Activated effector memory CD4-positive, alpha-beta T cell treated with Interleukin-2 at 50 U/mL for 16 hours (primary cell): ENCODE measurements around the gene ARAF.
"Not testable (repeated sequence)": the region's sequence is repeated elsewhere in the genome, so short reads cannot be mapped to it uniquely, and the experiment has no call there.

Source experiments
- DNase-seq: peaks from one replicate; pipeline ENCODE4 v3.0.0-alpha.2; 2020

ARAF gene

DNA sequence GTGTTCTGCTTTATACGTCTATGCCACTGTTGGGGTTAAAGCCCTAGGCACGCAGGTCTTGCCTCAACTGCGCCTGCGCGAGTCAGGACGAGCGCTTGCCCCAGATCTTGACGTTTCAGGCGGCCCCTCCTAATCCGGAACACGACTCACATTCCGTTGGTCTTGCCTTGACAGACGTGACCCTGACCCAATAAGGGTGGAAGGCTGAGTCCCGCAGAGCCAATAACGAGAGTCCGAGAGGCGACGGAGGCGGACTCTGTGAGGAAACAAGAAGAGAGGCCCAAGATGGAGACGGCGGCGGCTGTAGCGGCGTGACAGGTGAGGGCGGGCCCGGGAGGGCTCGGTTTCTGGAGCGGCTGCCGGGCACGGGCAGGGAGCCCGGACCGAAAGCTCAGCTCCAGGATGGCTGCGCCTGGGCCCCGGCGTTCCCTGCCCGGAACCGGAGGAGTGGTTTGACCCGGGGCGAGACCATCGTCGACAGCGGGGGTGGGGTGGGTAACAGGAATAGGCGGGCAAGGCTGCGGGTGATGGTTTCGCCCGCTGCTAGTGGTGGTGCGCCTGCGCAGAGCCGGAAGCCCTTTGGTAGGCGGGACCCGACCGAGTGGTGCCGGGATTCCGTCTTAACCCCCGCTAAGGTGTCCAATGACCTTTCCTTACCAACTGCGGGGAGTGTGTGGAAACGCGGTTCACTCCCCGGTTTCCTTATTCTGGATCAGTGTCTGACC, at the start of gene ARAF:
TSS of gene ARAF (plus strand) at position 272 of the 725 bp plus-strand sequence. CDS start 1,763 bp downstream, outside the sequence.
- DNase-seq: peak; percentile 91

DNA sequence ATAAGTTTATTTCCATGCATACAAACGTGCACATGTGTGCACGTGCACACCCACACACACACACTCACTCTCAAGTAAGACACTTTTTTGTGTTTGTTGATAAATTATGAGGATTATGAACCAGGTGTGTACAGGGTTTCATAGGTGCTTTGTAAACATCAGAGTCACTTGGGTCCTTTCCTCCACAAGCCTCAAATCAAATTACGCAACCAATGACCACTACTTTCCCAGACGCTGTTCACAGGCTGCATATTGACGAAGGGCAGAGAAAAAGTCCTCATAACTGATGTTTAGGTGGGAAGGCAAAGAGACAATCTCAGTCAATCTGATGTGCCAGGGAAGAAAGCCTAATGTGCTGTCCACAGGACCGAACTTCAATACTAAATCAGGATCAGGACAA, 48.6 kb upstream of the ARAF start:
- not testable (repeated sequence) for DNase-seq

DNA sequence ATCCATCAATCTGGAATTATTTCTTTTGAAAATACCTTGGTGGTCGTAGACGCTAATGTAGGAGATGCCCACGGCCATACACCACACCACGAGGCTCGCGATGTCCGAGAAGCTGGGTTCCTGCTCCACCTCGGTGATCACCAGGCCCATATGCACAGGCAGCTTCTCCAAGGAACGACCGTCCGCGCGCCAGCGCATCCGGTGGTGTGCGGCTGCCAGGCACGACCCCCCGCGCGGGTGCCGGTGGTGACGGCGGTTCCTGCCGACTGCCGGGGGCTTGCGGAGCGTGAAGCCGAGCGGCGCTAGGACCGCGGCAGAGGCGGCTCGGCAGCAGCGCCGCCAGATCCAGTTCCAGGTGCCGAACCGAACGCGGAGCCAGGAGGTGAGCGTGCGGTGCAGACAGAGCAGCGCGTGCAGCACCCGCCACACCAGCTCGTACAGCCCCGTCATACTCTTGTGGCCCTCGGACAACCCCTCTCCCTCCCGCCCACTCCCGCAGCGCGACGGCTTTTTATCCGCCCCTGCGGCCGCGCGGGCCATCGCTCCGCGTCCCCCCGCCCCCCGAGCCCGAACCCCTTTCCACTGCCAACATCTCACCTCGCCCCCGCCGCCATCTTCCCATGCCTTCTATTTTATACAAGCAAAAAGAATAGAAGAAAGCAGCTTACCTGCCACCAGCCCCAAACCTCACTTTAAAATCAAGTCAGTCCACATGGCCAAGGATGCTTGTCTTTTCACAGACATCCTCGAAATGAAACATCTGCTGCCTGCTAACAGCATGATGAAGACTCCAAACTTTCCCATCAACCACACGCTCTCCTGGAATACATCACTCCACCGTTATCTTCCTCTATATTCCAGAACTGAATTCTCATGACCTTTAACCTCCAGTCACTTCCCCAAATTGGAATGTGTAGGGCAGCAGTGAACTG, 47.7 kb upstream of the ARAF start:
- DNase-seq: not testable (repeated sequence)

DNA sequence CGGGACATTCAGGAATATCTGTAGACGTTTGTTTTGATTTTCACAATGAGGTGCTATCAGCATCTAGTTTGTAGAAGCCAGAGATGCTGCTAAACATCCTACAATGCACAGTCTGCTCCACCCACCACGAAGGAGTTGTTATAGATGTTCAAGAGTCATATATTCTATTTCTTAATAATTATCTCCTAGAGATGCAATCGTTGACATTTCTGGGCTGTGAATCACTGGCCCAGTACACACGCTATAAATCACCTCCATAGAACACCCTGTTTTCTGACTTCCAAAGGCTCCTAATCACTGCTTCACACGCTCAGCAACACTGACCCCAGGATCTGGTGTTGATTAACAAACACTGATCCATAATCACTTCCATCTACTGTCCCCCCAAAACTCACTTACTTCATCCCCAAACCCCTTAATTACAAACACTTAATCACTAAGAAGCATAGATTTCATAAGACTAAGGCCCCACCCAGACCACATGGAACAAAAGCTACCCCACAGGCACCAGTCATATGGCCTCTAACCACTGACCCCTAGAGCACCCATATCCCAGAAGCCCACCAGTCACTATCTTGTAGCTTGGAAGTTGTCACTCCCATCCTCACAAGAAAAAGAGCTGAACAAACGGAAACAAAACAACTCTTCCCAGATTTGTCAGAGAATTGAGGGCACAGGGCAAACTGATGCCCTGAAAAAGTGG, 46.3 kb upstream of the ARAF start:
- no peak for DNase-seq

DNA sequence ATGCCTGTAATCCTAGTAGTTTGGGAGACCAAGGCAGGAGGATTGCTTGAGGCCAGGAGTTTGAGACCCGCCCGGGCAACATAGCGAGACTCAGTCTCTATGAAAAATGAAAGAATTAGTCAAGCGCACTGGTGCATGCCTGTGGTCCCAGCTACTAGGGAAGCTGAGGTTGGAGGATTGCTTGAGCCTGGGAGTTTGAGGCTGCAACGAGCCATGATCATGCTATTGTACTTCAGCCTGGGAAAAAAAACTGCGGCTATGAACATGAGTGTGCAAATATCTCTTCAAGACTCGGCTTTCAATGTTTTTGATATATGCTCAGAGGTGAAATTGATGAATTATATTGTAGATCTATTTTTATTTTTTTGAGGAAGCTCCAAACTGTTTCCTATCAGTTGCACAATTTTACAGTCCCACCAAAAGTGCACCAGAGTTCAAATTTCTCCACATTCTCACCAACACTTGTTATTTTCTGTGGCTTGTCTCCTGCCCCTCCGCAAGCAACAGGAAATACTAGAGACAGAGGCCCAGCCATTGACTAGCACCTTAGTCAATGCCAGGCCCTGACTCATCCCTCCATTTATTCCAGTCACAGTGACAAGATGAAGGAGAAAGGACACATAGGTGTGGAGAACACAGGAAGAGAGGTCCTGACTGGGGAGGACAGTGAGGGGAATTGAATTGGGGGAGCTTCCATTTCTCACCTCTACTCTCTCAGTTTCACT, 44.9 kb upstream of the ARAF start:
- no peak for DNase-seq

DNA sequence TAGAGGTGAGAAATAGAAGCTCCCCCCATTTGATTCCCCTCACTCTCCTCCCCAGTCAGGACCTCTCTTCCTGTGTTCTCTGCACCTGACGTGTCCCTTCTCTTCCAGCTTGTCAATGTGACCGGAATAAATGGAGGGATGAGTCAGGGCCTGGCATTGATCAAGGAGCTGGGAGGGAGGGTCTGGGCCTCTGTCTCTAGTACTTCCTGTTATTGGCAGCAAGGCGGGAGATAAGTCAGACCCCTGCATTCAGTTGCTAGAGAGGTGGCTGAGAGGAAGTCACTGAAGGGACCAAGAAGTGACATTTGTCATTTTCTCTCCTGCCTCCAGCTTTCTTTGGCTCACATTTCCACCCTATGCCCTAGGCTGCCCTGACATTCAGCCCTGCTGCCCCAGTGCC, 42.9 kb upstream of the ARAF start:
- no peak for DNase-seq

DNA sequence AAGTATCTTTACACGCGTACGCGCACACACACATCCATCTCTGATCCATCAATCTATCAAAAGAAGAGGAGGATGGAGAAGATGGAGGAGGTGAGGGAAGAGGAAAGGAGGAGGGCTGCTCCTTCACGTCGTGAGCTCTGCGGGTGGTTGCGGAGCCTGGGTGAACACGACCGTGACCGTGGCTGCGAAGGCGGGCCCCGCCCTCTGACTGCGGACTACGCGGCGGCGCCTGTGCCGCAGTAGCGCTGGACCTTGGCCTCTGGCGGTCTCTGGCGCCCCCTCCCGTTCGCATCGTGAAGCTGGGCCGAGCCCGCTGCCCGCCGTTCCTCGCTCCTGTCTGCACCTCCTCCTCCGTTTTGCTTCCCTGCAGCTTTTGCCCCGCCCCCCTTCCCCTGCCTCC, 37.7 kb upstream of the ARAF start:
- peak; percentile 62 for DNase-seq

DNA sequence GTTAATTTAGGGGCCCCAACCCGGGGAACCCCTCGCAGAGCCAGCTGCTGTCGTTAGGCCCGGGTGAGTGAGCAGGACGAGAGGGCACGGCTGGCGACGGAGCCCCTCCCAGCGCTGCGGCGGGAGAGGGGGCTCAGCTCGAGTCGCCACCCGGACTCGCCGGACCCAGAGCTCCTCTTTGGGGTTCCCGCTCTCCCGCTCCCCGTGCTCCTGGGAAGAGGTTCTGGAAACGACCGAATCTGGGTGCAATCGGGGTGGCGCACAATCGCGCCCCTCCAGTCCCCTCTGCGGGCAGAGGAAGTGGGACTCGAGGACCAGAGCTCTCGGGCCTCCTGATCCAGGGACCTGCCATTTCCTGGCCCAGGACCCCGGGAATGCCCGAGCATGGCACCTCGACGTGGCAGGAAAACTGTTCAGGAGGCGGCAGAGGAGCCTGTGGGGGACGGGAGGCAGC, 37.3 kb upstream of the ARAF start:
- no peak for DNase-seq

DNA sequence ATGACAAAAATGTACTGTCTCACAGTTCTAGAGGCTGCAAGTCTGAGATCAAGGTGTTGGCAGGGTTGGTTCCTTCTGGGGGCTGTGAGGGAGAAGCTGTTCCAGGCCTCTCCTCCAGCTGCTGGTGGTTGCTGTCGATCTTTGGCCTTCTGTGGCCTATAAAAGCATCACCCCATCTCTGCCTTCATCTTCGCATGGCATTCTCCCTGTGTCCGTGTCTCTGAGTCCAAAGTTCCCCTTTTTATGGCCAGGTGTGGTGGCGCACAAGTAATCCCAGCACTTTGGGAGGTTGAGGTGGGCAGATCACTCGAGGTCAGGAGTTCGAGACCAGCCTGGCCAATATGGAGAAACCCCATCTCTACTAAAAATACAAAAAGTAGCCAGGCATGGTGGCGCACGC, 31.5 kb upstream of the ARAF start:
- DNase-seq: no peak

DNA sequence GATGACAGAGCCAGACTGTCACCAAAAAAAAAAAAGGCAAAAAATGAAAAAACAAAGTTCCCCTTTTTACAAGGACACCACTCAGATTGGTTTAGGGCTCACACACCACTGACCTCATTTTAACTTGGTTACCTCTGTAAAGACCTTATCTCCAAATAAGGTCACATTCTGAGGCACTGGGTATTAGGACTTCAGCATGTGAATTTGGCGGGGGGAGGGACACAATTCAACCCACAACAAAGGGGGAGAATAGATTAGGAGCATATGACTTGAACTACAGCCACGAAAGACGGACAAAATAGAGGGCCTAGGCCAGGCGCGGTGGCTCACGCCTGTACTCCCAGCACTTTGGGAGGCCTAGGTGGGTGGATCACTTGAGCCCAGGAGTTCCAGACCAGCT, 31.0 kb upstream of the ARAF start:
- no peak for DNase-seq

DNA sequence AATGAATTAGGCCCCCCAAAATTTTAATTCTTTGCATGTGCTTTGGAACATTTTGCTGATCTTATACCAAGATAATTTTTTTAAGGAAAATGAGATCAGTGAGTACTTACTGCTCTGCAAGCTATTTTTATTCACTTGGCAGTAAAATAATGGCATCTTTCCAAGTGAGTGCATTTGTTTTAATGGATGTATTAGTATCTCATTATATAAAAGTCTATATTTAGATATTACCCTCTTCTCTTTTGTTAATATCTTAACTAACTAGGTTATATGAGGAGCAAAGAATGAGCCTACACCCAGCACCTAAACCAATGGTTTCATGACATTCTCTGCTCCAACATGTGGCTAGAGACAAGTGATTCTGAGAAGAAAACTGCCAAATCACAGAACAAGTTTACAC, 21.1 kb upstream of the ARAF start:
- DNase-seq: no peak

DNA sequence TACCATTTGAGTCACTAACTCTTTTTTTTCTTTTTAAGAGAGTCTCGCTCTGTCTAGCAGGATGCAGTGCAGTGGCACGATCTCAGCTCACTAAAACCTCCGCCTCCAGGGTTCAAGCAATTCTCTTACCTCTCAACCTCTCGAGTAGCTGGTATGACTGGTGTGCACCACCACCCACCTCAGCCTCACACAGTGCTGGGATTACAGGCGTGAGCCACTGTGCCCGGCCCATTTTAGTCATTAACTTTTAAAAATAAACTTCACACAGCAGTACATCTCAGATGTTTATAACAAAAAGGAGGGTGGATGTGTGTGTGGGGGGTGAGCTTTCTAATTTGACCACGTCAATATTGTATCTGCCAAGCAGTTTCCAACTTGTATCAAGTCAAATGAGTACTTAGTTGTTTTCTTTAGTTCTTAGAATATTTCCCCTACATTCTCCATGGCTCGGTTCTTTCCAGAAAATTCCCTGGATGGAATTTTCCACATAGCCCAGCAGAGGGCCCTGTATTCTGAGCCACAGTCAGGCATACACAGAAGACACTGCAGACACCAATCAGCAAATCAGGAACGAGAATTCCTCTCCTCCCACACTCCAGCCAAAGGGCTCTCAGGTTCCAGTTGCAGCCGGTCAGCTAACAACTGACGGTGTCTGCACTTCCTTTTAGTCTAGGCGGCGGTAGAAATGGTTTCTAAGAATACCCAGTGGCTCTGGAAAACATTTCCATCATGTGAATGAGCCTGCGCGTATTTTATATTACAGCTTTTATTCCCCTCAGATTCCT, 20.1 kb upstream of the ARAF start:
- DNase-seq: no peak

DNA sequence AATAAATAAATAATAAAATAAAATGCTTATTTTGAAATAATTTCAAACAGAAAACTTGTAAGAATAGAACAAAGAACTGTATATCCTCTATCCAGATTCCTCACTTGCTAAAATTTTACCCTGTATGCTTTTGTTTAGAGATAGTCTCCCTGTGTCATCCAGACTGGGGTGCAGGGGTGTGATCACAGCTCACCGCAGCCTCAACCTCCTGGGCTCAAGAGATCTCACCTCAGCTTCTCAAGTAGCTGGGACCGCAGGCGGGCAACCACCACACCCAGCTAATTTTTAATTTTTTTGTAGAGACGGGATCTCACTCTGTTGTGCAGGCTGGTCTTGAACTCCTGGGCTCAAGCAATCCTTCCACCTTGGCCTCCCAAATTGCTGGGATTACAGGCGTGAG, 17.5 kb upstream of the ARAF start:
- no peak for DNase-seq

DNA sequence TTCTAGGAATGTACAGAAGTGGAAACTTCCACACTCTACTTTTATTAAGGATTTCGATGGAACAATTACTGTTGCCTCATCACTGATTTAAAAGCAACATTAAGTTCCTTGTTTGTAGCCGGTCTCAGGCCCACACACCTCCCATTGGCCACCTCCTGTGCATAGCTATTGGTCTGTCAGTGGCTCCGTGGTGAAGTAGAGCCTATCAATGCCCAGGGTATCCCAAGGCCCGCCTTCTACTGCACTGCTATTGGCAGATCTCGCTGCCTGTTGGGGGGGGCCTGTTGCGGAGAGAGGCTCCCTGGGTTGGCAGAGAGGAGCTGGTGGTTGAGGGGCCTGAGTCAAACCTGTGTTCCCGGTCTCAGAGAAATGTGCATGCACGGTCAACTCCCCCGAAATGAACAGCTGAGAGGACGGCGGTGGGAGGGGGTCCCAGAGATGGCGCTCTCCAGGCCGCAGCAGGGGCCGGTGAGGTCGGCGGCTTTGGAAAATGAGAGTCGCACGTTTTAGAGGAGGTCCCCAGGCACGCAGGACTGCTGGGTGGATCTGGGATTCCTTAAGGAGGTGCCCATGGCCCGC, 4.9 kb upstream of the ARAF start:
- peak; percentile 72 for DNase-seq

DNA sequence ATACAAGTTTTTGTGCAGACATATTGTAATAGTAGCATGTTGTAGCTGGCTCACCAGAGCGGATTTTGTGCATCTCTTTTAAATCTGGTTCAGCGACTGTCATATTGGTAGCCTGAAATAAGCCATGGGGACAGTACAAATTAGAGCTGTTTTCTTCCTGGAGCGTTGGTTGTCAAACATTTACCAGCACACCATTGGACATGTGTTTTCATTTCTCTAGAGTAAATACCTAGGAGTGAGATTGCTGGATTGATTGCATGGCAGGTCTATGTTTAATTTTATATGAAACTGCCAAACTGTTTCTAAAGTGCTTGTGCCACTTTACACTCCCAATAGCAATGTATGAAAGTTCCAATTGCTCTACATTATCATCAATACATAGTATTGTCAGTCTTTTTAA, 2.6 kb upstream of the ARAF start:
- no peak for DNase-seq

DNA sequence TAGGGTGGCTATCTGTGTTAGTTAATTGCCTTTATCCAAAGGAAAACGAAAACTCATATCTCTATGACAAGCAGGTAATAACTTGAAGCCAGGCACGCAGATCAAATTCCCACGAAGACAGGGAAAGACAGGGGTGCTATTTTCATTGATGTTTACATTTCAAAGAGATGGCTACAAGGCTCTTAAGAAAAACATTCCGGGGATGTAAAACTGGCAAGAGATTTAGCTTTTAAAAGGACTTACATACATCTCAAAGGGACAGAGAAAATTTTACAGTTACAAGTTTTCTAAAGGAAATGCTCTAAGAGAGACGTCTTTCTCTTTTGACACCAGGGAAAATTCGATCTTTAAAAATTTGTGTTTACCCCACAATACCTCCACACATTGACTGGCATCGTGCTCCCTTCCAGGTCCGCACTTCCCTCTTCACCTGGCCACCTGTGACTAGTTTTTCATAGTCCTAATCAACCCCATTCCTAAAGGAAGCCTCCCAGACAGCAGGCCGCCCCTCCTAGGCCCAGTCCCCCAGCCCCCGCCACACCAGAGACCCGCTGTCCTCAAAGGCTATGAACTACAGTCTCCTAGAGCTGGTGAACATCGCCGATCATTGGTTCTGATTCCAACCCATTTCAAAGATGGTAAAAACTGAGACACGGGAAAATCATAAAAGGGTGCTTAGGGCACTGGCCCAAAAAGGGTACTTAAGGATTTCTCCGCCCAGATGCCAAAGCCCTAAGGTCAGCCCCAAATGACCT, 649 bp upstream of the ARAF start:
- DNase-seq: no peak

DNA sequence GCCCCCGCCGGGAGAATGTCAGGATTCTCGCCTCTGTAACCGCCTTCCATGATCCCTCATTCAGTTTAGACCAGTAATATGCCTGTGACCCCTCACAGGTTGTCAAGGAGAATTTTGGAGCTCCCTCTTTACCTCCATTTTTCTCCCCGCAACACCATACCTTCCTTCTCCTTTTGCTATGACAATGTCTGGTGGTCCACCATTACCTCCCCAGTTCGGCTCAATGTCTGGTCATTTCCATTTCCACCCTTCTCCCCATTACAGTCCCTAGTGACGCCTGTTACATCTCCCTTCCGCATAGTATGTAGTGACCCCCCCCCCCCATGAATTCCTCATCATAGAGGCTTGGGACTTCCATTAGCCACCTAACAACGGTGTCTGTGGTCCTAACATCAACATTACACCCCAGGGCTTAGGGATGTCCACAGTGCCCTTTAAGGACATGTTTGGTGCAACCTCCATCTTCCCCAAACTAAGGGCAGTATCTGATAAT, 700 bp downstream of the ARAF start:
- no peak for DNase-seq

DNA sequence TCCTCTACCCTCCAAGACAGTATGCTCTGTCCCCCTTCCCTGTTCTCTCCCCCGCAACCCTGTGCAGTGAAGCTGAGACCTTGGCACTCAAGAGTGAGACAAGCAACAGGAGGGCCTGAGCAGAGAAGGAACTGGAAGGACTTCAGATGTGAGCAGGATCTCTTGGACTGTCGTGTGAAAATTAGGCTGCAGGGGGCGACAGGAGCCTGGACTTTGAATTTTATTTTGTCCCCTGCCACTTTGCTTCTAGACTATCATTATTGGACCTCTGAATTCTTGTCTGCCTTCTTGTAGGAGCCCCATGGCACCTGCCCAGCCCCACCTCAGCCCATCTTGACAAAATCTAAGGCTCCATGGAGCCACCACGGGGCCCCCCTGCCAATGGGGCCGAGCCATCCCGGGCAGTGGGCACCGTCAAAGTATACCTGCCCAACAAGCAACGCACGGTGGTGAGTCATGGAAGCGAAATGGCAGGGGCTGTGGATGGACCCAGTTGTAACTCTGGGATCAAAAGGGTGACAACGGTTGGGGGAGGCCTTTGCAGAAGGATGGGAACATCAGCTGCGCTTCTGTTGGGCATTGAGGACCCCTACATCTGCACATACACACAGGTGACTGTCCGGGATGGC, 1.7 kb downstream of the ARAF start:
- DNase-seq: no peak

DNA sequence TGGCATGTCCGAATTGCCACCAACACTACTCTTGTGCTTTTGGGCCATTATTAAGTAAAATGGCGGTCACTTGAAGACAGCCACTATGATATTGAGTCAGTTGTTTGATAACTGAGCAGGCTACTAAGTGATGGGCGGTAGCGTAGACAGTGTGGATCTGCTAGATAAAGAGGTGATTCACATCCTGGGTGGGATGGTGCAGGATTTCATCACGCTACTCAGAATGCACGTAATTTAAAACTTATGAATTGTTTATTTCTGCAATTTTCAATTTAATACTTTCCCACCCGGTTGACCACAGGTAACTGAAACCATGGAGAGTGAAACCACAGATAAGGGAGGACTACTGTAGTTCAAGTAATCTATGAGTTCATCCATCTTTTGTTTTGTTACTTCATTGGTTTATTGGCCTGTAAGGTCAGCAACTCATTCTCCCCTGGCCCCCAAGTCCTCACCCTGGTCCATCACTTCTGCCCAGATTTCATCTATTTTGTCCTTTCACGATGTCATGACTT, 2.9 kb downstream of the ARAF start:
- DNase-seq: no peak
